Neural cell (in vitro differentiated cells): ENCODE data around the gene GPC3.

Experiments
- CTCF ChIP-seq: fragments of 450-650 bp; IDR thresholded peaks from 2 replicates; pipeline ENCODE4 v1.5.1; 2014; ENCODE audit warnings: antibody characterized with exemption, mild to moderate bottlenecking, moderate library complexity; ENCODE audit not compliant: poor library complexity, severe bottlenecking
- EP300 ChIP-seq: fragments of 450-650 bp; conservative IDR thresholded peaks from 2 replicates; pipeline ENCODE4 v1.6.1; 2014; ENCODE audit warnings: antibody characterized with exemption, mild to moderate bottlenecking, moderate library complexity; ENCODE audit not compliant: poor library complexity, severe bottlenecking
- EZH2 ChIP-seq: fragments of 200-600, 300-800 bp; shearing (Covaris generic), sonication (generic); IDR thresholded peaks from 2 replicates; pipeline ENCODE4 v1.6.1; 2014; ENCODE audit warnings: antibody characterized with exemption, low read length, borderline replicate concordance, mild to moderate bottlenecking; ENCODE audit not compliant: insufficient read depth, poor library complexity, severe bottlenecking
- MXI1 ChIP-seq: fragments of 450-650 bp; conservative IDR thresholded peaks from 2 replicates; pipeline ENCODE4 v1.6.1; 2014; ENCODE audit warnings: antibody characterized with exemption, mild to moderate bottlenecking; ENCODE audit not compliant: poor library complexity, severe bottlenecking
- POLR2AphosphoS5 ChIP-seq: IDR thresholded peaks from 2 replicates; pipeline ENCODE4 v1.6.1; 2012
- RAD21 ChIP-seq: fragments of 450-650 bp; conservative IDR thresholded peaks from 2 replicates; pipeline ENCODE4 v1.6.1; 2014; ENCODE audit warnings: antibody characterized with exemption, mild to moderate bottlenecking, moderate library complexity
- REST ChIP-seq: IDR thresholded peaks from 2 replicates; pipeline ENCODE4 v1.6.1; 2012; ENCODE audit warnings: borderline replicate concordance

- TF ChIP-seq CTCF (no peak), EZH2 (no peak), MXI1 (no peak), REST (no peak), EP300 (no peak), RAD21 (no peak), POLR2AphosphoS5 (no peak)
Measured at GRCh38 chrX:133754657-133755056, 230.7 kb downstream of the GPC3 start.
